SHP77 (cell line): ENCODE data around the gene NEK8.
"Not testable (repeated sequence)": the region's sequence is repeated elsewhere in the genome, so short reads cannot be mapped to it uniquely, and the experiment has no call there.

Source experiments
- DNase-seq, 2 experiments: peaks; one replicate each; lab custom pipeline; 2025; lab: John Stamatoyannopoulos, UW

Gene NEK8

GRCh38 chr17:28763804-28764266 lies 35.2 kb downstream of the NEK8 start:
- DNase-seq, result peak; percentile 7 to 49

- no peak for DNase-seq
Observed at GRCh38 chr17:28765038-28765437, 36.5 kb downstream of the NEK8 start.

GRCh38 chr17:28773736-28774135 lies 45.1 kb downstream of the NEK8 start:
- DNase-seq, result no peak

GRCh38 chr17:28774206-28774605 lies 45.6 kb downstream of the NEK8 start:
- no peak for DNase-seq

GRCh38 chr17:28777178-28777577 lies 48.6 kb downstream of the NEK8 start:
- DNase-seq, result no peak

- DNase-seq, result not testable (repeated sequence)
Observed at GRCh38 chr17:28779601-28780000, 51.0 kb downstream of the NEK8 start.

GRCh38 chr17:28783161-28783560 lies 54.6 kb downstream of the NEK8 start:
- no peak for DNase-seq

- DNase-seq, result no peak
Observed at GRCh38 chr17:28788100-28788499, 59.5 kb downstream of the NEK8 start.
